Trophoblast cell (in vitro differentiated cells and primary cell): ENCODE data around the gene DLEC1.
A peak's percentile ranks its signal among the peaks of the same experiment; 100 is the strongest.

Experiments used
- DNase-seq, 2 donors: peaks; one replicate each; pipeline ENCODE4 v3.0.0-alpha.2; 2016
- H2AFZ ChIP-seq: 2 replicates; pipeline ENCODE4 v1.6.1; 2013; ENCODE audit warnings: low read length, moderate library complexity, mild to moderate bottlenecking; ENCODE audit not compliant: insufficient read depth, poor library complexity
- H2AK5ac ChIP-seq: 2 replicates; pipeline ENCODE4 v1.6.1; 2013; ENCODE audit warnings: mild to moderate bottlenecking, low read length
- H2BK120ac ChIP-seq: 2 replicates; pipeline ENCODE4 v1.6.1; 2013; ENCODE audit warnings: low read length, mild to moderate bottlenecking, moderate library complexity; ENCODE audit not compliant: insufficient read depth, poor library complexity
- H2BK12ac ChIP-seq: 2 replicates; pipeline ENCODE4 v1.6.1; 2013; ENCODE audit warnings: mild to moderate bottlenecking, low read length, moderate library complexity
- H2BK5ac ChIP-seq: 2 replicates; pipeline ENCODE4 v1.6.1; 2013; ENCODE audit warnings: low read length, low read depth, moderate library complexity, mild to moderate bottlenecking; ENCODE audit not compliant: poor library complexity
- H3K14ac ChIP-seq: 2 replicates; pipeline ENCODE4 v1.6.1; 2013; ENCODE audit warnings: mild to moderate bottlenecking, low read length
- H3K18ac ChIP-seq: 2 replicates; pipeline ENCODE4 v1.6.1; 2013; ENCODE audit warnings: mild to moderate bottlenecking, low read length
- H3K23ac ChIP-seq: 2 replicates; pipeline ENCODE4 v1.6.1; 2013; ENCODE audit warnings: low read length
- H3K27ac ChIP-seq: 2 replicates; pipeline ENCODE4 v1.5.1; 2013; ENCODE audit warnings: low read depth, mild to moderate bottlenecking, inconsistent platforms, low read length, moderate library complexity
- H3K27me3 ChIP-seq: 2 replicates; pipeline ENCODE4 v1.6.1; 2013; ENCODE audit warnings: inconsistent platforms, mild to moderate bottlenecking, low read length, moderate library complexity; ENCODE audit not compliant: insufficient read depth
- H3K36me3 ChIP-seq, 2 experiments: 1 replicate in 1 of 2; 2 replicates in 1 of 2; pipeline ENCODE4 v1.6.1; 2013; ENCODE audit warnings: low read length in 2 of 2, mild to moderate bottlenecking in 2 of 2, moderate library complexity in 1 of 2; ENCODE audit not compliant: insufficient read depth in 2 of 2, control insufficient read depth in 1 of 2
- H3K4ac ChIP-seq: 2 replicates; pipeline ENCODE4 v1.6.1; 2013; ENCODE audit warnings: low read depth, mild to moderate bottlenecking, low read length, moderate library complexity
- H3K4me1 ChIP-seq, 2 experiments: 1 replicate in 1 of 2; 2 replicates in 1 of 2; pipeline ENCODE4 v1.6.1; 2013; ENCODE audit warnings: low read length in 2 of 2, mild to moderate bottlenecking in 2 of 2, moderate library complexity in 1 of 2; ENCODE audit not compliant: insufficient read depth in 2 of 2, control insufficient read depth in 1 of 2
- H3K4me2 ChIP-seq: 2 replicates; pipeline ENCODE4 v1.6.1; 2013; ENCODE audit warnings: inconsistent platforms, mild to moderate bottlenecking, low read length, moderate library complexity
- H3K4me3 ChIP-seq: 2 replicates; pipeline ENCODE4 v1.5.1; 2013; ENCODE audit warnings: mild to moderate bottlenecking, low read depth, low read length, inconsistent platforms
- H3K79me1 ChIP-seq: one replicate; pipeline ENCODE4 v1.6.1; 2013; ENCODE audit warnings: low read length
- H3K79me2 ChIP-seq: 2 replicates; pipeline ENCODE4 v1.6.1; 2013; ENCODE audit warnings: low read length, mild to moderate bottlenecking; ENCODE audit not compliant: control insufficient read depth, insufficient read depth, poor library complexity
- H3K9ac ChIP-seq: 2 replicates; pipeline ENCODE4 v1.6.1; 2013; ENCODE audit warnings: mild to moderate bottlenecking, low read length
- H3K9me3 ChIP-seq: 2 replicates; pipeline ENCODE4 v1.6.1; 2013; ENCODE audit warnings: low read depth, mild to moderate bottlenecking, control low read depth, inconsistent platforms, low read length; ENCODE audit not compliant: insufficient read depth
- H4K12ac ChIP-seq: 2 replicates; pipeline ENCODE4 v1.6.1; 2013; ENCODE audit warnings: low read depth, mild to moderate bottlenecking, low read length, moderate library complexity
- H4K8ac ChIP-seq: 2 replicates; pipeline ENCODE4 v1.6.1; 2013; ENCODE audit warnings: low read depth, mild to moderate bottlenecking, low read length, moderate library complexity
- H4K91ac ChIP-seq: one replicate; pipeline ENCODE4 v1.6.1; 2013; ENCODE audit warnings: low read depth, mild to moderate bottlenecking, low read length, moderate library complexity
- WGBS: extraction: QIAGEN DNeasy Blood & Tissue Kit; methylation state at CpG from one replicate; pipeline ENCODE4 v1.1.7; 2013; ENCODE audit warnings: missing lambda C conversion rate; ENCODE audit not compliant: insufficient read length, insufficient coverage; ENCODE audit errors: extremely low coverage; 5-methylcytosine and 5-hydroxymethylcytosine counted together

Gene DLEC1

GRCh38 chr3:38021196-38021595, 17.8 kb upstream of the DLEC1 start:
- no peak overlapping the region for H3K14ac ChIP-seq
- H2BK12ac ChIP-seq = no peak overlapping the region
- no peak overlapping the region for H3K4me3 ChIP-seq
- no peak overlapping the region for H3K27ac ChIP-seq
- H3K79me2 ChIP-seq = no peaks in the 10 kb centered on the region
- H3K9ac ChIP-seq = no peak overlapping the region
- peaks cover 4 to 7% of the 10 kb centered on the region in 2 experiments for H3K36me3 ChIP-seq
- H3K27me3 ChIP-seq = no peaks in the 10 kb centered on the region
- no peak overlapping the region for H2BK120ac ChIP-seq
- no peak overlapping the region for H4K91ac ChIP-seq
- no peak overlapping the region for H3K4me2 ChIP-seq
- no peak overlapping the region for H4K8ac ChIP-seq
- no peak overlapping the region for H3K18ac ChIP-seq
- no peak overlapping the region for H4K12ac ChIP-seq
- no peak overlapping the region for H3K4ac ChIP-seq
- no peak overlapping the region for H3K23ac ChIP-seq
- no peak overlapping the region for H2AFZ ChIP-seq
- H2AK5ac ChIP-seq = no peak overlapping the region
- H3K9me3 ChIP-seq = no peaks in the 10 kb centered on the region
- DNase-seq = no peak
- H3K4me1 ChIP-seq = peaks cover 9 to 11% of the 10 kb centered on the region in 2 experiments
- no CpG with 5 or more reads among the region's 4 CpGs for WGBS
- peaks cover 5% of the 10 kb centered on the region for H3K79me1 ChIP-seq
- no peak overlapping the region for H2BK5ac ChIP-seq

GRCh38 chr3:38022301-38022700, 16.7 kb upstream of the DLEC1 start:
- H2BK120ac ChIP-seq = no peak overlapping the region
- peaks cover 5% of the 10 kb centered on the region for H3K79me1 ChIP-seq
- H3K9ac ChIP-seq = no peak overlapping the region
- no peak overlapping the region for H3K4me3 ChIP-seq
- no peak overlapping the region for H4K8ac ChIP-seq
- WGBS = no CpG with 5 or more reads among the region's 3 CpGs
- no peak overlapping the region for H3K4ac ChIP-seq
- no peak overlapping the region for H3K14ac ChIP-seq
- H4K91ac ChIP-seq = no peak overlapping the region
- no peak overlapping the region for H2AK5ac ChIP-seq
- H3K4me1 ChIP-seq = peaks cover 9 to 11% of the 10 kb centered on the region in 2 experiments
- no peak for DNase-seq
- no peak overlapping the region for H2BK12ac ChIP-seq
- H3K36me3 ChIP-seq = peaks cover 0 to 3% of the 10 kb centered on the region in 2 experiments
- no peak overlapping the region for H3K18ac ChIP-seq
- no peaks in the 10 kb centered on the region for H3K79me2 ChIP-seq
- no peaks in the 10 kb centered on the region for H3K9me3 ChIP-seq
- H3K23ac ChIP-seq = no peak overlapping the region
- no peaks in the 10 kb centered on the region for H3K27me3 ChIP-seq
- H3K4me2 ChIP-seq = no peak overlapping the region
- no peak overlapping the region for H3K27ac ChIP-seq
- H4K12ac ChIP-seq = no peak overlapping the region
- H2BK5ac ChIP-seq = no peak overlapping the region
- H2AFZ ChIP-seq = no peak overlapping the region

- Histone ChIP-seq H2BK120ac (no peak overlapping the region), H4K12ac (no peak overlapping the region), H2BK5ac (no peak overlapping the region), H3K27ac (no peak overlapping the region), H3K4me2 (peak overlapping the region; percentile 83), H3K14ac (no peak overlapping the region), H3K4ac (no peak overlapping the region), H4K91ac (no peak overlapping the region), H3K9ac (no peak overlapping the region), H3K36me3 (peaks cover 0 to 3% of the 10 kb centered on the region in 2 experiments), H3K27me3 (peaks cover 2% of the 10 kb centered on the region), H3K18ac (no peak overlapping the region), H3K4me3 (no peak overlapping the region), H2AK5ac (no peak overlapping the region), H3K4me1 (peaks cover 7 to 8% of the 10 kb centered on the region in 2 experiments), H4K8ac (no peak overlapping the region), H3K9me3 (no peaks in the 10 kb centered on the region), H3K79me2 (no peaks in the 10 kb centered on the region), H2BK12ac (no peak overlapping the region), H3K23ac (no peak overlapping the region), H2AFZ (no peak overlapping the region), H3K79me1 (peaks cover 5% of the 10 kb centered on the region)
- peak in 1 of 2 donors; percentile 14 for DNase-seq
- WGBS = no CpG with 5 or more reads among the region's 6 CpGs
These were observed 15.9 kb upstream of the DLEC1 start for GRCh38 chr3:38022896-38023709.

GRCh38 chr3:38026856-38027255, 12.2 kb upstream of the DLEC1 start:
- H3K79me2 ChIP-seq = peaks cover 2% of the 10 kb centered on the region
- no peak overlapping the region for H3K9ac ChIP-seq
- H3K79me1 ChIP-seq = peaks cover 8% of the 10 kb centered on the region
- no peak overlapping the region for H2AK5ac ChIP-seq
- WGBS = no CpG with 5 or more reads among the region's 4 CpGs
- peaks cover 17% of the 10 kb centered on the region for H3K27me3 ChIP-seq
- no peak overlapping the region for H3K4me3 ChIP-seq
- peaks cover 18 to 20% of the 10 kb centered on the region in 2 experiments for H3K4me1 ChIP-seq
- H2BK120ac ChIP-seq = no peak overlapping the region
- no peak overlapping the region for H2AFZ ChIP-seq
- H4K8ac ChIP-seq = no peak overlapping the region
- H3K4me2 ChIP-seq = no peak overlapping the region
- H3K23ac ChIP-seq = no peak overlapping the region
- H3K27ac ChIP-seq = no peak overlapping the region
- no peak overlapping the region for H4K91ac ChIP-seq
- H3K18ac ChIP-seq = no peak overlapping the region
- H3K4ac ChIP-seq = no peak overlapping the region
- no peaks in the 10 kb centered on the region for H3K36me3 ChIP-seq
- H2BK12ac ChIP-seq = no peak overlapping the region
- H2BK5ac ChIP-seq = no peak overlapping the region
- H4K12ac ChIP-seq = no peak overlapping the region
- H3K9me3 ChIP-seq = peaks cover 4% of the 10 kb centered on the region
- DNase-seq = no peak
- H3K14ac ChIP-seq = no peak overlapping the region
